ENCODE results near the gene LAS1L. TPM values are rescaled to one million over a fixed set of nuclear protein-coding genes. Genes with fewer than 3 reads are reported as not detected.

LAS1L gene
- total RNA-seq, 2 experiments from 2014 or later = 47.4 to 51.6 TPM

DNA sequence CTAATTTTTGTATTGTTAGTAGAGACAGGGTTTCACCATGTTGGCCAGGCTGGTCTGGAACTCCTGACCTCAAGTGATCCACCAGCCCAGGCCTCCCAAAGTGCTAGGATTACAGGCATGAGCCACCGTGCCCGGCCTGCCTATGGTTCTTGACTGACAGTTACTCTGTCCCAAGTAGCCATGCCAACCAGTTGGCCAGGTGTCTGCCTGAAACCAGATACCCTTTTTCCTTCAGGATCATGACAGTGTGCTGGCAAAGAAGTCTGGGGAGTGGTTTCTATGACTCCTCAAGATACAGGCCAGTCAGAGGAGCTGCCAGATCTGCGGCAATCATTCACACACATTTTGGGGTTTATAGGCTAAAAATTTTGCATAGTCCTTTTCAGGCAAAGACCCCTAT is 1.7 kb upstream of the LAS1L start:
- H3K27me3 ChIP-seq (ENCODE audit: control insufficient read depth in 1 of 2, insufficient read depth in 2 of 2, low read length in 2 of 2) = no peaks in the 10 kb centered on the region
- intact Hi-C loops (cut with DNase I, micrococcal nuclease) = loop anchor here (5.0 to 10.0 kb wide), 3 partner anchors 1144 to 1781 kb away; partner anchors contain the start of gene AMER1 (in 1 of the 2)
- no peak for ATAC-seq (ENCODE audit: poor library complexity)
- no peaks in the 10 kb centered on the region for H3K9me3 Mint-ChIP-seq
- no peak overlapping the region for H3K27ac ChIP-seq (ENCODE audit: low read depth in 1 of 2, low read length in 2 of 2)
- no peak overlapping the region for H3K4me3 Mint-ChIP-seq
- H3K27ac Mint-ChIP-seq = no peak overlapping the region
- CTCF ChIA-PET = no interaction called here
- TF ChIP-seq, protein P1, sequence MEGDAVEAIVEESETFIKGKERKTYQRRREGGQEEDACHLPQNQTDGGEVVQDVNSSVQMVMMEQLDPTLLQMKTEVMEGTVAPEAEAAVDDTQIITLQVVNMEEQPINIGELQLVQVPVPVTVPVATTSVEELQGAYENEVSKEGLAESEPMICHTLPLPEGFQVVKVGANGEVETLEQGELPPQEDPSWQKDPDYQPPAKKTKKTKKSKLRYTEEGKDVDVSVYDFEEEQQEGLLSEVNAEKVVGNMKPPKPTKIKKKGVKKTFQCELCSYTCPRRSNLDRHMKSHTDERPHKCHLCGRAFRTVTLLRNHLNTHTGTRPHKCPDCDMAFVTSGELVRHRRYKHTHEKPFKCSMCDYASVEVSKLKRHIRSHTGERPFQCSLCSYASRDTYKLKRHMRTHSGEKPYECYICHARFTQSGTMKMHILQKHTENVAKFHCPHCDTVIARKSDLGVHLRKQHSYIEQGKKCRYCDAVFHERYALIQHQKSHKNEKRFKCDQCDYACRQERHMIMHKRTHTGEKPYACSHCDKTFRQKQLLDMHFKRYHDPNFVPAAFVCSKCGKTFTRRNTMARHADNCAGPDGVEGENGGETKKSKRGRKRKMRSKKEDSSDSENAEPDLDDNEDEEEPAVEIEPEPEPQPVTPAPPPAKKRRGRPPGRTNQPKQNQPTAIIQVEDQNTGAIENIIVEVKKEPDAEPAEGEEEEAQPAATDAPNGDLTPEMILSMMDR (IDR thresholded peaks at IDR 0.05) = no peak
- no peaks in the 10 kb centered on the region for H3K27me3 Mint-ChIP-seq
- H3K9me3 ChIP-seq (ENCODE audit: control insufficient read depth in 1 of 2, insufficient read depth in 1 of 2, low read length in 2 of 2) = no peaks in the 10 kb centered on the region
- peaks cover 15% of the 10 kb centered on the region for H3K36me3 Mint-ChIP-seq (ENCODE audit: low read depth)
- no peak for DNase-seq
- peaks cover 21% of the 10 kb centered on the region for H3K4me1 Mint-ChIP-seq (ENCODE audit: low read depth)
- no peak overlapping the region for H3K4me3 ChIP-seq (ENCODE audit: low read length)
- H3K4me1 ChIP-seq (ENCODE audit: insufficient read depth, low read length) = peaks cover 19% of the 10 kb centered on the region
- H3K36me3 ChIP-seq (ENCODE audit: insufficient read depth, low read length) = peaks cover 4% of the 10 kb centered on the region
- POLR2A ChIA-PET = no interaction called here

DNA sequence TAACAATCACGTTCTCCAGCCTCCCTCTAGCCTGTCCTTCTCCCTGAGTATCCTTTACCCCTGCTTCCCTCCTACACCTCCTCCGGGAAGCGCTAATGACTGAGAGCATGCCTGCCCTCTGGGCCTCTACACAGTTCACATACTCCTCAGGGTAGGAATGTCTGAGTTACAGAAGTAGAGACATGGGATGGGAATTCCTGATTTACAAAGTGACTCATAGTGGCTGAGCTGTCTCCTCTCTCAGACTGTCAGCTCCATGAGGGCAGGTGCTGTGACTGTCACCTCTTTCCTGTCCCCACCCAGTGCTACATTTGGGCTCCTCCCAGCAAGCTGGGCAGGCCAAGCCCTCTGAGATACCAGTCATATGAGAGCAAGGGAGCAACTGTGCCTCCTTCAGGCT is 2.6 kb downstream of the LAS1L start:
- Mint-ChIP-seq H3K4me1 (ENCODE audit: low read depth) (peaks cover 26% of the 10 kb centered on the region), H3K4me3 (no peak overlapping the region), H3K36me3 (ENCODE audit: low read depth) (peaks cover 35% of the 10 kb centered on the region), H3K9me3 (no peaks in the 10 kb centered on the region), H3K27me3 (no peaks in the 10 kb centered on the region), H3K27ac (no peak overlapping the region)
- H3K9me3 ChIP-seq (ENCODE audit: control insufficient read depth in 1 of 2, insufficient read depth in 1 of 2, low read length in 2 of 2) = no peaks in the 10 kb centered on the region
- H3K36me3 ChIP-seq (ENCODE audit: insufficient read depth, low read length) = peaks cover 35% of the 10 kb centered on the region
- POLR2A ChIA-PET = interaction anchor here (1.2 kb wide), 1 partner anchor 10 kb away, joined by 3 read pairs; no protein-coding TSS in a partner anchor
- H3K4me3 ChIP-seq (ENCODE audit: low read length) = no peak overlapping the region
- intact Hi-C loops (cut with DNase I, micrococcal nuclease) = loop anchor here (5.0 to 10.0 kb wide), 5 partner anchors 500 to 1975 kb away; partner anchors contain the start of genes AMER1 (in 2 of the 2) and ZC3H12B (in 1 of the 2)
- H3K27me3 ChIP-seq (ENCODE audit: control insufficient read depth in 1 of 2, insufficient read depth in 2 of 2, low read length in 2 of 2) = no peaks in the 10 kb centered on the region
- TF ChIP-seq, protein P1 (IDR thresholded peaks at IDR 0.05) = no peak
- CTCF ChIA-PET = no interaction called here
- H3K4me1 ChIP-seq (ENCODE audit: insufficient read depth, low read length) = peaks cover 19% of the 10 kb centered on the region
- no peak for DNase-seq
- no peak for ATAC-seq (ENCODE audit: poor library complexity)
- no peak overlapping the region for H3K27ac ChIP-seq (ENCODE audit: low read depth in 1 of 2, low read length in 2 of 2)

DNA sequence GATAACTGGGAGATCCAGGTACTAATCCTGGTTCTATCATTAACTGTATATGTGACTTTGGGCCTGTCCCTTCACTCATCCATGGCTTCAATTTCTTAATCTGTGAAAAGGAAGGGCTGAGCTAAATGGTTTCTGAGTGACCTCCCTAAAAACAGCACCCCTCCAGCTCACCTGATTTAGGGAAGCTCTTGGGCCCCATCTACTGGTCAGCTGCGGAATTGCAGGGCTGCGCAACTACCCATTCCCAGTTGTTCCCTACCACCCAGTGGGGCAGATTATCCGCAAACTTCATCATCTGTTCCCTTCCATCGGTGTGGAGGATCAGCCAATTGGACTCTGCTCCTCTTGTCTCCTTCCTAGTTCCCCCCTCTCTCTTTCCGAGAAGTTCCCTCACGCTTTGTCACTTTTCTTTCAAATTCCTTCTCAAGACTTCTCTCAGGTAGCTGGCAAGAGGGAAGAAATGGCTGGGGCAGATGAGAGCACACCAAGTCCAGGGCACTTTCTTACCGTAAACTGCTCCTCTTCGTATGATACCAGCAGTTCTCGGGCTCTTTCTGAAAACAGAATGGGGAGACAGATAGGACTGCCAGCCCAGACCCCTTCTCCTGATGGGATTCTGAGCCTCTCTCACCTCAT is 5.8 kb downstream of the LAS1L start:
- no peak overlapping the region for H3K27ac Mint-ChIP-seq
- ATAC-seq (ENCODE audit: poor library complexity) = peak; percentile 60
- intact Hi-C loops (cut with DNase I, micrococcal nuclease) = loop anchor here in 1 of 2 experiments (2.0 kb wide), 1 partner anchor 634 kb away; no protein-coding TSS in a partner anchor

More for the DNA sequence above, 5.8 kb downstream of the LAS1L start:
- TF ChIP-seq, protein P1 (IDR thresholded peaks at IDR 0.05) = peak; percentile 85
- peaks cover 51% of the 10 kb centered on the region for H3K36me3 Mint-ChIP-seq (ENCODE audit: low read depth)
- H3K9me3 ChIP-seq (ENCODE audit: control insufficient read depth in 1 of 2, insufficient read depth in 1 of 2, low read length in 2 of 2) = no peaks in the 10 kb centered on the region
- peak; percentile 19 to 75 (median 42) for DNase-seq
- H3K4me1 Mint-ChIP-seq (ENCODE audit: low read depth) = peaks cover 22% of the 10 kb centered on the region
- H3K36me3 ChIP-seq (ENCODE audit: insufficient read depth, low read length) = peaks cover 60% of the 10 kb centered on the region
- peaks cover 10% of the 10 kb centered on the region for H3K4me1 ChIP-seq (ENCODE audit: insufficient read depth, low read length)
- no peaks in the 10 kb centered on the region for H3K9me3 Mint-ChIP-seq
- ChIA-PET CTCF (interaction anchor here (0.7 to 1.2 kb wide), 4 partner anchors 9 to 1202 kb away, joined by 3 to 4 read pairs (median 3); no protein-coding TSS in a partner anchor), POLR2A (no interaction called here)
- peak overlapping the region; percentile 8 for H3K4me3 Mint-ChIP-seq
- no peak overlapping the region for H3K27ac ChIP-seq (ENCODE audit: low read depth in 1 of 2, low read length in 2 of 2)
- no peaks in the 10 kb centered on the region for H3K27me3 Mint-ChIP-seq
- no peak overlapping the region for H3K4me3 ChIP-seq (ENCODE audit: low read length)
- no peaks in the 10 kb centered on the region for H3K27me3 ChIP-seq (ENCODE audit: control insufficient read depth in 1 of 2, insufficient read depth in 2 of 2, low read length in 2 of 2)
